ENCODE results near the gene UPK3A. TPM values are rescaled to one million over a fixed set of nuclear protein-coding genes. Genes with fewer than 3 reads are reported as not detected.

UPK3A gene
- total RNA-seq, 1 donor from 2014 or later = not detected

GRCh38 chr22:45312856-45313255, 28.1 kb downstream of the UPK3A start:
- no peak for TF ChIP-seq CTCF (IDR thresholded peaks at IDR 0.05; ENCODE audit: unreplicated experiment)
- H3K36me3 Mint-ChIP-seq (ENCODE audit: low read depth, unreplicated experiment) = peaks cover 3% of the 10 kb centered on the region
- no peak overlapping the region for H3K27ac Mint-ChIP-seq (ENCODE audit: unreplicated experiment)
- DNase-seq (ENCODE audit: low spot score) = no peak
- H3K4me1 Mint-ChIP-seq (ENCODE audit: unreplicated experiment) = peaks cover 39% of the 10 kb centered on the region
- H3K4me3 Mint-ChIP-seq (ENCODE audit: unreplicated experiment) = no peak overlapping the region
- peaks cover 16% of the 10 kb centered on the region for H3K27me3 Mint-ChIP-seq (ENCODE audit: unreplicated experiment)
- no peaks in the 10 kb centered on the region for H3K9me3 Mint-ChIP-seq (ENCODE audit: unreplicated experiment)

- no peak for TF ChIP-seq CTCF (IDR thresholded peaks at IDR 0.05; ENCODE audit: unreplicated experiment)
- Mint-ChIP-seq H3K27ac (ENCODE audit: unreplicated experiment) (peak overlapping the region; percentile 79), H3K9me3 (ENCODE audit: unreplicated experiment) (no peaks in the 10 kb centered on the region), H3K4me3 (ENCODE audit: unreplicated experiment) (no peak overlapping the region), H3K36me3 (ENCODE audit: low read depth, unreplicated experiment) (no peaks in the 10 kb centered on the region), H3K4me1 (ENCODE audit: unreplicated experiment) (peaks cover 38% of the 10 kb centered on the region), H3K27me3 (ENCODE audit: unreplicated experiment) (peaks cover 10% of the 10 kb centered on the region)
- DNase-seq (ENCODE audit: low spot score) = no peak
These were observed 29.4 kb downstream of the UPK3A start for GRCh38 chr22:45314054-45314721.

- Mint-ChIP-seq H3K9me3 (ENCODE audit: unreplicated experiment) (no peaks in the 10 kb centered on the region), H3K27ac (ENCODE audit: unreplicated experiment) (no peak overlapping the region), H3K4me1 (ENCODE audit: unreplicated experiment) (peaks cover 37% of the 10 kb centered on the region), H3K36me3 (ENCODE audit: low read depth, unreplicated experiment) (no peaks in the 10 kb centered on the region), H3K27me3 (ENCODE audit: unreplicated experiment) (peaks cover 10% of the 10 kb centered on the region), H3K4me3 (ENCODE audit: unreplicated experiment) (no peak overlapping the region)
- DNase-seq (ENCODE audit: low spot score) = no peak
- no peak for TF ChIP-seq CTCF (IDR thresholded peaks at IDR 0.05; ENCODE audit: unreplicated experiment)
These were observed 30.0 kb downstream of the UPK3A start for GRCh38 chr22:45314786-45315185.

- Mint-ChIP-seq H3K27me3 (ENCODE audit: unreplicated experiment) (peaks cover 6% of the 10 kb centered on the region), H3K4me1 (ENCODE audit: unreplicated experiment) (peaks cover 26% of the 10 kb centered on the region), H3K36me3 (ENCODE audit: low read depth, unreplicated experiment) (no peaks in the 10 kb centered on the region), H3K9me3 (ENCODE audit: unreplicated experiment) (no peaks in the 10 kb centered on the region), H3K4me3 (ENCODE audit: unreplicated experiment) (no peak overlapping the region), H3K27ac (ENCODE audit: unreplicated experiment) (no peak overlapping the region)
- TF ChIP-seq CTCF (IDR thresholded peaks at IDR 0.05; ENCODE audit: unreplicated experiment) = no peak
- no peak for DNase-seq (ENCODE audit: low spot score)
These were observed 32.2 kb downstream of the UPK3A start for GRCh38 chr22:45316796-45317526.
